Neural progenitor cell (in vitro differentiated cells): ENCODE measurements around the gene THBD.

Experiments used
- EZH2 ChIP-seq: fragments of 200-600 bp; sonication (generic); IDR thresholded peaks from 2 replicates; pipeline ENCODE4 v1.6.1; 2017; ENCODE audit warnings: antibody characterized with exemption, mild to moderate bottlenecking, moderate library complexity
- EZH2phosphoT487 ChIP-seq: fragments of 200-600 bp; sonication (generic); IDR thresholded peaks from 2 replicates; pipeline ENCODE4 v1.6.1; 2017; ENCODE audit warnings: antibody characterized with exemption
- TF ChIP-seq, protein P1 (sequence below): fragments of 200-600 bp; sonication (generic); IDR thresholded peaks from 2 replicates; pipeline ENCODE4 v1.5.1; 2017; ENCODE audit warnings: antibody characterized with exemption, mild to moderate bottlenecking

- TF ChIP-seq, protein P1, sequence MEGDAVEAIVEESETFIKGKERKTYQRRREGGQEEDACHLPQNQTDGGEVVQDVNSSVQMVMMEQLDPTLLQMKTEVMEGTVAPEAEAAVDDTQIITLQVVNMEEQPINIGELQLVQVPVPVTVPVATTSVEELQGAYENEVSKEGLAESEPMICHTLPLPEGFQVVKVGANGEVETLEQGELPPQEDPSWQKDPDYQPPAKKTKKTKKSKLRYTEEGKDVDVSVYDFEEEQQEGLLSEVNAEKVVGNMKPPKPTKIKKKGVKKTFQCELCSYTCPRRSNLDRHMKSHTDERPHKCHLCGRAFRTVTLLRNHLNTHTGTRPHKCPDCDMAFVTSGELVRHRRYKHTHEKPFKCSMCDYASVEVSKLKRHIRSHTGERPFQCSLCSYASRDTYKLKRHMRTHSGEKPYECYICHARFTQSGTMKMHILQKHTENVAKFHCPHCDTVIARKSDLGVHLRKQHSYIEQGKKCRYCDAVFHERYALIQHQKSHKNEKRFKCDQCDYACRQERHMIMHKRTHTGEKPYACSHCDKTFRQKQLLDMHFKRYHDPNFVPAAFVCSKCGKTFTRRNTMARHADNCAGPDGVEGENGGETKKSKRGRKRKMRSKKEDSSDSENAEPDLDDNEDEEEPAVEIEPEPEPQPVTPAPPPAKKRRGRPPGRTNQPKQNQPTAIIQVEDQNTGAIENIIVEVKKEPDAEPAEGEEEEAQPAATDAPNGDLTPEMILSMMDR = no peak
- TF ChIP-seq EZH2phosphoT487 (no peak), EZH2 (no peak)
These were observed 46.6 kb upstream of the THBD start for GRCh38 chr20:23096097-23096496.
